ENCODE measurements around the gene ZDHHC9.

ZDHHC9 gene

DNA sequence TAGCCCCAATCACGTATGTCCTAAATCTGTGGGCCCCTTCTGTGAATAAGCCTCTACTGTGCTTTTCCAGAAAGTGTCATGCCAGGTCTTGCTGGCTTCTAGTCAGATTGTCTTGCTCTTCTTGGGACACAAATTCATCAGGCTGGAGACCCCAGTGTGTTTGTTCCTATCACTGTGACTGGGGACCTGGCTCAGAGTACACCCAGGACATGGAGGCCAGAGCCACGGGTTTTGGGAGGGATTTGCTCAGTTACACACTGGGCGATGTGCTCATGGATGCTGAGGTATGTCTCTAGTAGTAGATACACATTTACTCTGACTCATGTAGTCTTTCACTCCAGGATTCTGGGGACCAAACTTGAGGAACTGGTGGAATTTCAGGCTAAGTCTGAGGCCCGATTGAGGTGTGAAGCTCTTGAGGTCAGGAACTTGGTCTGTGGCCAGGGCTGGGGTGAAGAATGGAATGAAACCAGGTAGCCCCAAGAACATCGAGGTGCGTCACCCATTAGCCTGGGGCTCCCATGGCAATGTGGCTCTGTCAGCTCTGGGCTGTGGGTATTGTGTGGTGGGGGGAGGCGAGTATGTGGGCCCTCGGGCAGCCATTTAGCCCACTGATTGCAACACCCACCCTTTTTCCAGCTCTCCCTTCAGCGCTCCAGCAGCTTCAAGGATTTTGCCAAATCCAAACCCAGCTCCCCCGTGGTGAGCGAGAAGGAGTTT is 56.2 kb downstream of the ZDHHC9 start:
- DNase-seq, result no peak

DNA sequence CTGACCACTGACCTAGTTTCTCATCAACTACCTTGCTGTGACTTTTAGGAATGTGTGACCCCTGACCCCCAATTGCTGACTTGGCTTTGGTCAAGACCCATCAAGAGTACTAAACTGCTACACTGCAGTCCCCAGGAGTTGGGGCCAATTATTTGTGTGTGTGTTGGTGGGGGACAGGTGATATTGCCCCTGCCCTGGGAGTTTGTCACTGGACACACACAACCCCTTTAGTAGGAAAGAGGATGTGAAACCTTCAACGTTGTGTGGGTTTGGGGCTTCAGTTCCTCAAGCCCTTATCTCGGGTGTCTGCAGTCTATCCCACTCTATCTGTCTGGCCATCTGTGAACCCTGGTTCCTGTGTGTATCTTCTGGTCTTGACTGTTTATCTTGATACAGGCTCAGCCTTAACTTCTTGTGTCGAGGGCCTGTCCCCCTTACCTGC is 57.5 kb downstream of the ZDHHC9 start:
- peak in 1 of 56 donors; percentile 5 for DNase-seq

DNA sequence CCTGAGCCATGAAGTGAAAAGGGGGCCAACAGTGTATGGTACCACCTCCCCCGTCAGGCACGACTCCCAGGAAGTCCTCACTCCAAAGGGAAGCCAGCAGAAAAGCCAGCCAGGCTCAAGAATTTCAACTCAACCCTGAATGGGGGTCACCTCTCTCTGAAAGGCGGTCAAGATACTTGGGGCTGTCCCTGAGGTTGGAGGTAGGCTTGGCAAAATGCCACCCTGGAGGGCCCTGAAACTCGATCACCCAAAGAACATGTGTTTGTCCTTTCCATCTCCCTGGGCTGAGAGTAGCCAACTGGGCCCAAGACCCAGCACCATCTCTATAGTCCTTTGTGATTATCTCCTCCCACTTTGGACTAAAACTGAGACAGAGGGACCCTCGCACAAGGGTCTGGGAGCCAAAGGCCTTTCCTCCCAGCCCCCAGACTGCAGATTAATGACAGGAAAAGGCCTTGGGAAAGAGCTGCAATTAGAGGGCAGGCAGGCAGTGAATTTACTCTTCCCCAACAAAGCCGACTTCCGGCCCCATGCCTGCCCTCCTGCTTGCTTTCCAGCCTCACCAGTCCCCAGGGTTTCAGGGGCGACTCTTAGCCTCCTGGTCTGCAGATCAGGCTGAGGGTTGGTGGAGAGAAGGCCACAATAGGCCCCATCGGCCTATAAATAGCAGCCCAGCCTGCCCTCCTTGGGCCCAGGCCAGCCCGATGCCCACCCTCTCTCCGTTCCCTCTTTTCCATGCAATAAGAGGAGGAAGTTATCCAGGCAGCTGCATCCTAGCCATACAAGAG is 58.3 kb downstream of the ZDHHC9 start:
- DNase-seq, result no peak

DNA sequence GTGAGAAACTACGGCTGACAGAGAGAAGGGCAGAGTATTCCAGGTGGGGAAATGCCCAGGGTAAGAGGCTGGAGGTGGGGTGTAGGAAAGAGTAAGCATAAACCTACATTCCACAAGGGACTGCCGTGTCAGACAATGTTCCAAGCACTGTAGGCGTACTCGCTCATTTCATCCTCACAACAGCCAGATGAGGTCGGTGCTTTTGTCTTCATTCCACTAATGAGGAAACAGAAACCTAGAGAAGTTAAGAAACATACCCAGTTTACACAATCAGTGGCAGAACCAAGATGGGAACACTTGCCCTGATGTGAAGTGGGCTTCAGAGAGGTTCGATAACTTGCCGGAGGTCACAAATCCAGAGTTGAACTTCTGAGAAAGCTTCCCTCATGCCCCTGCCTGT is 59.3 kb downstream of the ZDHHC9 start:
- DNase-seq, result no peak

DNA sequence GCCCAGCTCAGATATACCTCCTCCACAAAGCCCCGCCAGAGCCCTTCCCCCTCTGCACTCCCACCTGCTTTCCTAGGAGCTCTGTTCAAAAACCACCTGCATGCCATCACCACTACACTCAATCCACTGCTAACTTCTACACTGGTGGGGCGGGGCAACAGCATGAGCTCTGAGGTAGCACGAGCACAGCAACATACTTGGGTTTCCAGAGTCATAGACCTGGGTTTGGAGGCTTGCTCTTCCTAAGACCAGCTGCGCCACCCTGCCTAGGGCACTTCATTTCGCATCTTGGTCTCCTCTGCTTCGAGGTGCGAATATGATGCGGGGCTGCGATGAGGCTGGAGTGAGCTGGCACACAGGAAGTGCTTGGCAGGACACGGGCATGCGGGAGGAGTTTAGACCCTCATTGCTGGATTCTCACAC is 60.4 kb downstream of the ZDHHC9 start:
- DNase-seq, result no peak

DNA sequence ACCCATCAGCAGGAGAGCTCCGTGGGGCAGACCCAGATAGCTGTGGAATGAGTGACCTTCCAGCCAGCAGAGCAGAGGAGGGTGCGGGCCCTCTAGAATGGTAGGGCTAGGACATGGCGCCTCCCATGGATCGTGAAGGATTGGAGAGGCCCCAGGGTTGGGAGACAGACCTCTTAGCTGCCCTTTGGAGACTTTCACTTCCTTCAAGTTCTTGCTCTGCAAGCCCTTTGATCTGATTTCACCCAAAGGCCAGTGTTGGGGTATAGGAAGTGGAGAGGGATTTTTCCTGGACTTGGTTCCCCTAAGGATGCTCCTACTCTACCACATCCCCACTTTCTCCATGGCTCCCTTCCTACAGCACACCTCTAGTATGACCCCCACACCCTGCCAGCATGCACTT is 61.0 kb downstream of the ZDHHC9 start:
- DNase-seq, result no peak

DNA sequence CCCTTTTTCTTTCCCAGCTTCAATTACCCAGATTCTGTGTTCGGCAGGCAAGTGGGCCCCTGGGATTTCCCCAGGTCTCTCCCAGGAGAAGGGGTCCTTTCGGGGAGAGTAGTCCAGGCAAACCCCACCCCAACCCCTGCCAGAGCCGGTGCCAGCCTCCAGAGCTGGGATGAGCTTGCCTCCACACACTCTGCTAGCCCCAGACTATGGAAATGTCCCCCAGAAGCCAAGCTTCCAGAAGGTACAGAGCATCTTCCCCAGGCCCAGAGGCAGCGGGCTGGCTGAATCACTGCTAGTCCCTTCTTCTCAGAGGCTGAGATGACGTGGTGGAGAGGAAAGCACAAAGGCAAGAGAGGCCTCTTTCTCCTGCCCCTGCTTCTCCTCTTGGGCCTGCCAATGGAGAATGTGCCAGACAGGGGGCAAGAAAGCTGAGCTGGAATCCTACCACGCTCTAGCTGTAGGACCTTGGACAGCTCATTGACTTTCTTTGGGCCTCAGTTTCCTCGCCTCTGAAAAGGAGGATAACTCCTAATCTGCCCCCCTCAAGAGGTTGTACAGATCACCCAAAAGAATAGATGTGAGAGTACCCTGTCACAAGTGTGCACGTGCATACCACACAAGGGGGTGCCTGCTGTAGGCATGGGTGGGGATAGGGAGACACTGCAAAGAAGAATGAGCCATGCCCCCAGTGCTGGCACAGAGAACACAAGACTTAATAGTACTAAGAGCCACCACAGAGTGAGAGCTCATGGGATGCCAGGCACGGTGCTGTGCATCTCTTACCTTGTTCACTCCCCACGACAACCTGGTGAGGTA is 61.8 kb downstream of the ZDHHC9 start:
- DNase-seq, result no peak

DNA sequence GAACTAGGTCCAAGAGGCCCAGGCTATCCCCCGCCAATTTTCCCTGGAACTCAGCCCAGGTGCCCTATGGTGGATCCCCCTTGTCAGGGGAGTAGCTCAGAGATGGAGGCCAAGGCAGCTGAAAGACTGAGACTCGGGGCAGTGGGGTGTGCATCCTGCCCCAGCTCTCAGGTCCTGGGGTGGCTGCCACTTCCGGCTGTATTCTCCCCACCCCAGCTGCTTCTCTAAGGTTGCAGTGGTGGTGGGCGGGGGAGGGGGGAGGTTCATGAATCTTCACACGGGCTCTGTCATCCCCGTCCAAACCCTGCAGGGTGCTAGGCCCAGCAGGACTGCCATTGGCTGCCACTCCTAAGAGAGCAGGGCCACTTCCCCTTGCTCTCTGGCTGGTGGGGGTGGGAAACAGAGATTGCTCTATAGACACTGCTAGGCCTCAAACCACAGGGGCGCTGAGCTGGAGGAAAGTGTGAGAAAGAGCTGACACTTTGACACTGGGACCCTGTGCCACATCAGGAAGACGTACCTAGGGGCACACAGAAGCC is 62.5 kb downstream of the ZDHHC9 start:
- peak in 6 of 56 donors; percentile 1 to 15 (median 8) for DNase-seq

DNA sequence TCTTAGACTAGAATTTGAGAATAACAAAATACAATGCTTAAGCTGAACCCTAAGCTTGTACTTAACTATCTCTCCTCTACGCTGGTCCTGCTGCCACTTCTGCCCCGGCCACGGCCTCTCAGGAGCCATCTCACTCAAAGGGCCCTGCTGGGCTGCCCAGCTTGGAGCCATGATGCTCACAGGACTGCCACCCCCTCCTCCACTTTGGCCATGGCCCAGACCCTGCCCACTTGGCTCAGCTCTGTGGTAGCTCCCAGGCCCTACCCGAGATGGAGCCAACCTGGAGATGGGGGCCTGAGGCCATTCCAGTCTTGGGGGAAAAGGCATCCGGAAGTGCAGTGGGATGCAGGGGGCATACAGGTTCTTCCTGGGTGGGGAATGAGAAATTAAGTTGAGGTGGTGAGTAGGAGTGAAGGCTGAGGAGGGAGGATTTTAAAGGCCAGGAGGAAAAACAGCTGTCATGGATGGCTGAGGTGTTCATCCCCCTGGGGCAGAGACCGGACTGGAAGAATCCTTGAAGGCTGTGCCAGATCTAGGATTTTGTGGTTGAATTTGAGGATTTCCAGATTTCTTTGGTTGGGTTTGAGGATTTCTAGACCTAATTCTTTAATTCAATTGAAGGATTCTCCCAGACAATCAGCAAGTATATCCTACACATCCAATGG is 63.1 kb downstream of the ZDHHC9 start:
- no peak for DNase-seq

DNA sequence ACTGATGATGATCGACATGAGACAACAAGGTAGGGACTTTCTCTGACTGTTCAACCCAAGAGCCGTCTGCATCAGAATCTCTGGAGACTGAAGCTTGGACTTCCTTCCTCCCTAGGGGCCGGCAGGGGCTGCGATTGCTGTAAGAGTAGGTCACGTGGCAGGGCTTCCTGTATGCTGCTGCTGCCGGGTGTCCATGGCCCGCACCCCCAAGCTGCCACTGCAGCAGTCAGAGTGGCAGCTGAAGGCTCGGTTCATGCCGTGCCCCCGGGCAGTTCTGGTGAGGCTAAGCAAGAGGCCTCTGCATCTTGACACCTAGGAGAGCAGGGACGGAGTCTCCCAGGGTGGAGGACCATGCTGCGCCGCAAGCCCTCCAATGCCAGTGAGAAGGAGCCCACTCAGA is 63.9 kb downstream of the ZDHHC9 start, which contains the start of gene SASH3:
TSS of gene SASH3 (plus strand) at position 203 of the 400 bp plus-strand sequence. CDS start at position 352, 149 bp downstream.
- DNase-seq, result peak in 13 of 56 donors; percentile 1 to 38 (median 6)

DNA sequence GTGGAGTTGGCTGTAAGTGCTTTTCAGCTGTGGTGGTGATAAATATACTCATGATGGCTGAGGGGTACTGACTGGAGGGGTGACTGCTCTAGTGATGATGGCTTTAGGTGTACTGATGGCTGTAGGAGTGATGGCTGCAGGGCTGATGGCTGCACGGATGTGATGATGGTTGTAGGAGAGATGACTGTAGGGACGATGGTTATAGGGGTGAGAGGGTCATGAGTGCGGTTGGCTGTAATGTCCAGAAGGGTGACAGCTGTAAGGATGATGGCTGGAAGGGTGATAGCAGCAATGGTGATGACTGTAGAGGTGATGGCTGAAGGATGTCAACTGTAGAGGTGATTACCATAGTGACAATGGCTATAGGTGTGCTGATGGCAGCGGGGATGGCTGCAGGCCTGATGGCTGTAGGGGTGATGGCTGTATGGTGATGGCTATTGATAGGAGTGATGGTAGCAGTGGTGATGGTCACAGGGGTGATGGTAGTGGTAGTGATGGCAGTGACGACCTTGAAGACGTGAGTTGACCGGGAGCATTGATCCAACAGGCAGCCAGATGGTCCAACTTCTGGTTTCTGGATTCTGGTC is 64.5 kb downstream of the ZDHHC9 start:
- DNase-seq, result no peak

DNA sequence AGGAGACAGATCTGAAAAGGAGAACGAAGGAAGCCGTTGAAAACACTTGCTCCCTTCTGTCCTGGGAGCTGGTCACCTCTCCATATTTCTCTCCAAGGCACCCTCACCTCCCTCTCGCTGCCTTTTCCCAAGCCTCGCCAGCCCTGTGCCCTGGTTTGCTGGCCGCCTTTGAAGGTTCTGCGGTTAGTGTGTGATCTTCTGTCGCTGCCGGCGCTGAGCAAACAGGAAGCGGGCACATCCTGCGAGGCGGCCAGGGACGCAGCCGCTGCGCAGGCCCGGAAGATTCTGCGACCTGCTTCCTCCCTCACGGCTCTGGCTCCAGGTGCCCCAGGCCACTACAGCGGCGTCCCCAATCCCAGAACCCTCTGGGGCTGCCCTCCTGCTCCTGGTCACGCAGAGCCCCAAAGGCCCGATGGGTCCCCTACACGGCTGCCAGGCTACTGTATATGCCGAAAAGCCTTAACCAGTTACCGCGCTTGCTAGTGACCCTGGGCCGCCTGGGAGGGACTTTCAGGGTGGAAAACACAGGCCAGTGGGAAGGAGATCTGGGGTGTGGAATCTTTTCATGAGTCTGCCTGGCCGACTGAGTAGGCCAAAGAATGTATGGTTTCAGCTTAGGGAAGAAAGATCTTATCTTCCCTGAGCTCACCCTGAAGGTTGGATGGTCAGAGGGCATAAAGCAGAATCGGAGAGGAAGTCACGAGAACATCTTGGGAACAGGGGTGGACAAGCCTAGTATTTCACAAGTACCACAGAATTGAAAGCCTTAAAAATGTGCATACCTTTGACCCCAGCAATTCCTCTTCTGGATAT is 66.3 kb downstream of the ZDHHC9 start:
- DNase-seq, result peak in 4 of 56 donors; percentile 3 to 26 (median 10)

DNA sequence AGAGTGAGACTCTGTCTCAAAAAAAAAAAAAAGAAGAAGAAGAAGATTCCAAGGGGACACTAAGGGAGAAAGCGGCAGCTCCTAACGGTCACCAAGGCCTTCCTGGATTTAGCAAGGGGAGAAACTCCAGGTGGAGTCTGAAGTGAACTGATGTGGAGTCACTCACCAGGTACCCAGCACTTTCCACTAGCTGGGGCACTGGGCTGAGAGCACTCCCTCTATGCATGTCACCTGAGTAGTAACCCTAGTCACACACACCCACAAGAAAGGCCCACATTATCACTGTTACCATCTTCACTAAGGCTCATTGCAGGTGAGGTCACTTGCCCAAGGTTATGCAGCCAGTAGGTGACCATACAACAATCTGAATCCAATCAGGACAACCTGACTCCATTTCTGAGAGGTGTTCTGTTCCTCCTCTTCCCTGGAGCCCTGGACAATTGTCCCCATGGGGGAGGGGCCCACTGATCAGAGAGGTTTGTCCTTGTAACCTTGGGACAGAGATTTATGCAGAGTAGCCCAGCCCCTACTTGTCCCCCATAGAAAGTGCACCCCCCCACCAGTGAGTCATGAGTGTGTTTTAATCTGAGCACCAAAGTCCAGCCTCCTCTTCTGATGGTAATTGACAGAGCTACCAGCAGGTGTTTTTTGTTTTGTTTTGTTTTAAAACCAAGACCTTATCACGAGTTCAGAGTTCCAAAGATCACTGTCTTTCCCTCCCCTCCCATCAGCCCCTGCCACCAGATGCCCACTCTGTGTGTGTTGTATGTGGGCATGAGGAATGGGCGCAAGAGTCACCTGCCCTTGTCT is 69.8 kb downstream of the ZDHHC9 start:
- DNase-seq, result no peak

DNA sequence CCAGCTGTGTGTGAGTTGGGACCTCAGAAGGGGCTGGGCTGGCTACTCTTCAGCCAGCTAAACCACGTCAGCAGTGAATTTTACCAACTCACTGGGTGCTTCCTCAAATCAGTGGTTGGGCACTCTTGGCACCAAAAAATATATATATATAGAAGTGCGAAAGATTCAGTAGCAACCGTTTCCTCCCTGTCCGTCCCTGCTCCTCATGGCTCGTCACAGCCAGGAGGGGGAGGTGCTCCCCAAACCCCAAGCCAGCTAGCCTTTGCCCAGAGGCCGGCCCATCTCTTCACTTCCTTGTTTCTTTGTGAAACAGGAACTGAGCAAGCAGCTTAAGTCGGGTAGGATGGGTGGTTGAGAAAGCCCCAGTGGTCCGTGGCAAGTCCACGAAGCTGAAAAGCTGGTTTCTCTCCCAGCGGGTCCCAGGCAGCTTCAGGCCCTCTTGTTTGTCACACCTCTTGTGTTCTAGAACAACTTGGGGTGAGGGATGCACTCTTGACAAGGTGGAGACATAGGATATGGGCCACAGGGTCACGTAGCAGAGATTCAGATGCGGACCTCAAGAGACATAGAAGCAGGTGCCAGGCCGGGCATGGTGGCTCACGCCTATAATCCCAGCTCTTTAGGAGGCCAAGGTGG is 70.8 kb downstream of the ZDHHC9 start:
- peak in 27 of 56 donors; percentile 1 to 56 (median 12) for DNase-seq

DNA sequence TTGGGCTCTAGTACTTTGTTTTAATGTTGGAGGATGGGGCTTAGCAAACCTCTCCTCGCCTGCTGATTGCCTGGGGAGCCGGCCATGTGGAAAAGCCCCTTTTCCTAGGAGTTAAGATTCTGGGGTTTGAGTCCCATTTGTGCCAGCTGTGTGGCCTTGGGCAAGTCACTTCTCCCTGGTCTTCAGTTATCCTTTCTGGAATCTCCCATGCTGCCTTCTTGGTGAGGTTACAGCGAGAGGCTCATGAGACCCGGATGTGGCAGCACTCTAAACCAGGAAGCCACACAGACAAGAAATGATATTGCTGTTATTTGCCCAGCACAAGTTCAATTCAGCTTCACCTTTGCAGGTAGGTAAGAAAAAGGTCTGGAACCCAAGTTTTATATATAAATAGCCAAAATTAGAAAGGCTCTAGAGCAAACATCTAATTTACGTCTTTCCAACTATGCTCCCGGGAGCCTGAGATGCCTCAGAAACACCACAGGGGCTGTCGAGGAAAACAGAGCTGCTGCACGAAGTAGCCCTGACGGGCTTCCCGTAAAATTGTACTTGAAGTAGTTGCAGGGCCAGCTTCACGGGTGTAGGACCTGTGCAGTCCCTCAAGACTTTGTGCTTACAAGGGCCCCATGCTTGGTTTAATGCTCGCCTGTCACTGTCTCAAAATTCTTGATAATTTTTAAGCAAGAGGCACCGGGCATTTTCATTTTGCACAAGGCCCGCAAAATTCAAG is 72.3 kb downstream of the ZDHHC9 start:
- DNase-seq, result no peak

DNA sequence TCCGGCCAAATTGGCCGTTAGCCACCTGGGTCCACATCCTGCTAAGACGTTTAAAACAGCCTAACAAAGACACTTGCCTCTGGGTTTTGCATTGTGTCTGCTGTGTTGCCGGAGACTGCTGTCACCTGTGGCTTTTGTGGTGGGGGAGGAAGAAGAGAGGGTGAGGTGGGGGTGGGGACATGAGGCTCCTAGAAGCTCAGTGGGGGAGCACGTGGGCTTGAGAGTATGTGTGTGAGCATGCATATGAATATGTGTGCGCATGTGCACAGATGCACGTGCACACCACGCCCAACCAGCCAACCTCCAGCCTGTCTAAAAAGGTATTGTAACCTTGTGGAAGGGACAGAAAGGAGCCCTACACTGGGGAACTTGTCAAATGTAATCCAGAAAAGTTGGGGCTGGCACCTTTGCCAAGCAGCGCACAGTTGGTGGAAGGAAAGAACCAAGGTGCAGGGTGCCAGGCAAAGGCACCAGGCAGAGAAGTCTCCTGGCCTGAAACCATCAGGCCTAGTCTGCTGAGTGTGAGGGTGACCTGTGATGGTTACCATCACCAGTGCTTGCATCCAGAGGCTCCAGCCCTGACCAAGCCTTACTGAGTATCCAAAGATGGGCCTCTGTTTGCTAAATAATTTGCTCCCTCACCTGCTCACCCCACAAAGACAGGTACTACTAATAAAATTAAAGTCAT is 74.1 kb downstream of the ZDHHC9 start:
- DNase-seq, result no peak
